ENCODE results near the gene HHEX. TPM values are rescaled to one million over a fixed set of nuclear protein-coding genes. Genes with fewer than 3 reads are reported as not detected.
"Not testable (repeated sequence)": the region's sequence is repeated elsewhere in the genome, so short reads cannot be mapped to it uniquely, and the experiment has no call there.

HHEX gene
- 1 to 10 TPM in 2 of 8 experiments, under 1 TPM in 3, not detected in 3; 0.38 to 8.1 (median 0.56) TPM for total RNA-seq

DNA sequence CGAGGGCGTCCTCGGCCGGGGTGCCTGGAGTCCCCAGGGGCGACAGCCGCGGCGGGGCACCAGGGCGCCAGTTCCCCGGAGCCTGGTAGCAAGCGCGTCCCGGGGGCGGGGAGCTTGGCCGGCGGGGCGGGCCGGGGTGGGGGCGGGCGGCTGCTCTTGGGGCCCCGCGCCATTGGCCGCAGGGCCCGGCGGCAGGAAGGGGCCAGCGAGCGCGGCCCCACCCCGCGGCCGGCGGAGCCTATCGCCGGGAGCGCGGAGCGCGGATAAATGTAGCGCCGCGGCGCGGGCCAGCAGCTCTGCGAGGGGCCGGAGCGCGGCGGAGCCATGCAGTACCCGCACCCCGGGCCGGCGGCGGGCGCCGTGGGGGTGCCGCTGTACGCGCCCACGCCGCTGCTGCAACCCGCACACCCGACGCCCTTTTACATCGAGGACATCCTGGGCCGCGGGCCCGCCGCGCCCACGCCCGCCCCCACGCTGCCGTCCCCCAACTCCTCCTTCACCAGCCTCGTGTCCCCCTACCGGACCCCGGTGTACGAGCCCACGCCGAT, at the start of gene HHEX:
Gene HHEX (plus strand): TSS at position 293 of the 548 bp plus-strand sequence. CDS start 32 bp downstream, at position 325.
- Histone ChIP-seq H3K27ac (no peak within 1 kb of the TSS), H3K4me3 (peak within 1 kb of the TSS; percentile 0 to 28 (median 26)), H3K4me1 (replicated peaks in 1 of 2) (no peaks in the 10 kb centered on the region)
- 0% methylated on average over 3 of the region's 79 CpGs; no CpG with 5 or more reads in 9 of the 10 experiments for WGBS, 10 experiments
- in situ Hi-C loops (cut with MboI; ENCODE audit: low pct_unique_long_range_greater_than_20kb in 2 of 9, low sequenced_read_pairs in 9 of 9, unreplicated experiment in 9 of 9) = no loop called here
- peak; percentile 48 to 85 (median 66) for ATAC-seq (replicated peaks in 6 of 8)

DNA sequence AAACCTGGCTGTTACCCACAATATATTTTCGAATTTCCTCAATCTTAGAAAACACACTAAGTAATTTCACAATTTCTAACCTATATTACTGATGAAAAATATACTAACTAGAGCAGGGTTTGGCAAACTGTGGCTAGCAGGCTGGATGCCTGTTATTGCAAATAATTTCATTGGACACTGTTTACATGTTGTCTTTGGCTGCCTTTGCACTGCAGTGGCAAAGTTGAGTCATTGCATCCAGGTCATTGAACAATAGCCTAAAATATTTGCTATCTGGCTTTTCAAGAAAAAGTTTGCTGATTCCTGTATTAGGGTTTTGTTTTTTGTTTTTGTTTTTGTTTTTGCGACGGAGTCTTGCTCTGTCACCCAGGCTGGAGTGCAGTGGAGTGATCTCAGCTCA, 49.6 kb upstream of the HHEX start:
- Histone ChIP-seq H3K4me3 (no peak overlapping the region), H3K27ac (no peak overlapping the region), H3K4me1 (replicated peaks in 1 of 2) (no peaks in the 10 kb centered on the region)
- 67 to 100% (median 100%) methylated on average over 1 to 3 of the region's 3 CpGs; no CpG with 5 or more reads in 1 of the 10 experiments for WGBS, 10 experiments
- peak in 1 of 8 experiments; percentile 37 for ATAC-seq (replicated peaks in 6 of 8)
- in situ Hi-C loops (cut with MboI; ENCODE audit: low pct_unique_long_range_greater_than_20kb in 2 of 9, low sequenced_read_pairs in 9 of 9, unreplicated experiment in 9 of 9) = no loop called here

DNA sequence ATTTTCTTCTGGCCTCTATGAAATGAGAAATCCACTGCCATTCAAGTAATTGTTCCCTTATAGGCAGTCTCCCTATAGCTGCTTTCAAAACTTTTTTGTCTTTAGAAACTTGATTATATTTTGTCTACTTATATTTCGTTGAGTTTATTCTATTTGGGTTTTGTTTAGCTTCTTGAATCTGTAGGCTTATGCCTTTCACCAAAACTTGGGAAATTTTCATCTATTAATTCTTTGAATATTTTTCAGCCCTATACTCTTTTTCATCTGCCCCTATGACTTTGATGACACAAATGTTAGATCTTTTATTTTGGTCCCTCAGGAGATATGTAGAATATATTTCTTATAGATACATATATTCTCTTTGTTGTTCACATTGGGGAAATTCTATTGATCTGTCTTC, 48.3 kb upstream of the HHEX start:
- in situ Hi-C loops (cut with MboI; ENCODE audit: low pct_unique_long_range_greater_than_20kb in 2 of 9, low sequenced_read_pairs in 9 of 9, unreplicated experiment in 9 of 9) = no loop called here
- H3K27ac ChIP-seq = no peak overlapping the region
- H3K4me3 ChIP-seq = no peak overlapping the region
- no peak for ATAC-seq (replicated peaks in 6 of 8)
- WGBS, 10 experiments = 43 to 100% (median 67%) methylated on average over 1 of the region's 1 CpG; no CpG with 5 or more reads in 1 of the 10 experiments
- H3K4me1 ChIP-seq (replicated peaks in 1 of 2) = no peaks in the 10 kb centered on the region

DNA sequence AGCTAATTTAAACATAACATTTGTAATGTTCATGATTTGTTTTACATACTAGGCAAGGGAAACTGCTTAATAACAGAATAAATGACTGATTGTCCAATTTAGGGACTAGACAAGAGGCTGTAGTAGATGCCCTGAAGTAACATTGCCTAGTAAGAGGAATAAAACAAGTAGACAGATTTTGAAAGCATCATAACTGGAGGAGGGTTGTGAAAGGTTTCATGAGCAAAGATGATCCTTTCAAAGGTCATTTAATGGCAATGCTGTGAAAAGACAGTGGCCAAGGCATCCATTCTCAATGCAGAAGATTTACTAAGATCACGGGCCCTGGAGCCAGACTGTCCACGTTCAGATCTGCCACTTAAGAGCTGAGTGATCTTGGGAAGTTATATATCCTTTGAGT, 44.8 kb upstream of the HHEX start:
- ATAC-seq (replicated peaks in 6 of 8) = no peak

DNA sequence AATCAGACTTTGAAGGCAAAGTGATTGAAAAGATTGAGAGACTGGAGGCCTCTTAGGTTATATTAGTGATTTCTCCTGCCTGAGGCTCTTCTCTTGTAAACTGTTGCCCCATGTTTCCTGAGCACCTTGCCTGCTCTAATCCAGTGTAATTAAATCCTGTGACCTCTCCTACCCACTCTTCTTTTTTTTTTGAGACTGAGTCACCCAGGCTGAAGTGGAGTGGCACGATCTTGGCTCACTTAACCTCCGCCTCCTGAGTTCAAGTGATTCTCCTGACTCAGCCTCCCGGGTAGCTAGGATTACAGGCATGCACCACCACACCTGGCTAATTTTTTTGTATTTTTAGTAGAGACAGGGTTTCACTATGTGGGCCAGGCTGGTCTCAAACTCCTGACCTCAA, 38.9 kb upstream of the HHEX start:
- H3K4me1 ChIP-seq (replicated peaks in 1 of 2); ATAC-seq (replicated peaks in 6 of 8); H3K27ac ChIP-seq; H3K4me3 ChIP-seq; in situ Hi-C loops (cut with MboI; ENCODE audit: low pct_unique_long_range_greater_than_20kb in 2 of 9, low sequenced_read_pairs in 9 of 9, unreplicated experiment in 9 of 9): not testable (repeated sequence)
- WGBS, 10 experiments = 80 to 100% (median 89%) methylated on average over 1 to 3 of the region's 3 CpGs; no CpG with 5 or more reads in 4 of the 10 experiments

More for the DNA sequence above, 44.8 kb upstream of the HHEX start:
- in situ Hi-C loops (cut with MboI; ENCODE audit: low pct_unique_long_range_greater_than_20kb in 2 of 9, low sequenced_read_pairs in 9 of 9, unreplicated experiment in 9 of 9) = no loop called here
- H3K4me3 ChIP-seq = no peak overlapping the region
- WGBS, 10 experiments = 92 to 100% (median 100%) methylated on average over 1 to 2 of the region's 2 CpGs; no CpG with 5 or more reads in 2 of the 10 experiments
- H3K4me1 ChIP-seq (replicated peaks in 1 of 2) = no peaks in the 10 kb centered on the region
- no peak overlapping the region for H3K27ac ChIP-seq

DNA sequence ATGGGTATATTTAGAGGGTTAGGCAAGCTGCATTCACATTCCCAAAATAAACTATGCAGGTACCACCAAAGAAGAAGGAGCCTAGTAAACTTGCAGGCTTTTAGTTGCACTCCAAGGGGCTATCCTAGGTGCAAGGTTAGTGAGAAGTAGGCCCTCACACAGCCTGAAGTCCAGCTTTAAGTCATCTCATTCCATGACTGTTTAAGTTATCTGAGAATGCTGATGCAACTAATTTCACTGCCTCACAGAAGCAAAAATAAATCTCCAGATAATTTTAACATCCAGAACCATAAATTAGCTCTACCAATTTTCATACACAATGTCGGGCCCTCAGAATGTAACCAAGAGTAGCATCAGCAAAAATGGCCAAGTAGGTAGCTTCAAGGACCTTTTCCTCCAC, 34.3 kb upstream of the HHEX start:
- no peak for ATAC-seq (replicated peaks in 6 of 8)
- no peak overlapping the region for H3K4me3 ChIP-seq
- 80 to 100% (median 91%) methylated on average over 1 of the region's 1 CpG; no CpG with 5 or more reads in 4 of the 10 experiments for WGBS, 10 experiments
- H3K4me1 ChIP-seq (replicated peaks in 1 of 2) = no peaks in the 10 kb centered on the region
- in situ Hi-C loops (cut with MboI; ENCODE audit: low pct_unique_long_range_greater_than_20kb in 2 of 9, low sequenced_read_pairs in 9 of 9, unreplicated experiment in 9 of 9) = no loop called here
- no peak overlapping the region for H3K27ac ChIP-seq

DNA sequence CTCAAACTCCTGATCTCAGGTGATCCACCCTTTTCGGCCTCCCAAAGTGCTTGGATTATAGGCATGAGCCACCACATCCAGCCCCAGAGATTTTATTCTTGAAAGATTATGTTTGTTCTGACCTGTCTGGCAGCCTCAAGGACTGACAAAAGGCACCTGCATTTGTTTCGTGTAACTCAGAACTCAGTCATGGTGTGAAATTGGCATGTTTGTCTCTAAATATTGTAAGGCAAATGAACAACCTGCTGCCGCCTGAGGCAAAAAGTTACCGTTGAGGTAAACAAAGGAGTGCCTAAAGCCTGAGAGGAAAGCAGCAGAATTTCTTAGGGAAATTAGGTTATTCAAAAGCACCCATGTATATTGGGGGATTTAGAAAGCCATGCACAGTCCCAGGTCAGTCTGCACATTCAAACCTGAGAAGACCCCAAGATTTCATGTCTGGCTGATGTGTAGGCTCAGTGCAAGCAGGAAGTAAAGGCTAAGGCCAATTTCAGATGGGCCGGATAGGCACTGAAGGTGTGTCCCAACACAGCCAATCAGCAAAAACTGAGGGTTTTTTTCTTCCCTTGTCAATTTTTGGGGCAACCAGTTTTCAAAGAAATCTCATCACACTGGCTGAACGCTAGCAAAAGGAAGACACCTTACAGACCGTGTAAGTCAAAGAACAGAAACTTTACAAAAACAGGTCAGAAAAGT, 33.3 kb upstream of the HHEX start:
- in situ Hi-C loops (cut with MboI; ENCODE audit: low pct_unique_long_range_greater_than_20kb in 2 of 9, low sequenced_read_pairs in 9 of 9, unreplicated experiment in 9 of 9) = no loop called here
- WGBS, 10 experiments = 81 to 100% (median 98%) methylated on average over 2 to 7 of the region's 7 CpGs; no CpG with 5 or more reads in 1 of the 10 experiments
- H3K27ac ChIP-seq = no peak overlapping the region
- H3K4me3 ChIP-seq = no peak overlapping the region
- H3K4me1 ChIP-seq (replicated peaks in 1 of 2) = no peaks in the 10 kb centered on the region
- ATAC-seq (replicated peaks in 6 of 8) = no peak

DNA sequence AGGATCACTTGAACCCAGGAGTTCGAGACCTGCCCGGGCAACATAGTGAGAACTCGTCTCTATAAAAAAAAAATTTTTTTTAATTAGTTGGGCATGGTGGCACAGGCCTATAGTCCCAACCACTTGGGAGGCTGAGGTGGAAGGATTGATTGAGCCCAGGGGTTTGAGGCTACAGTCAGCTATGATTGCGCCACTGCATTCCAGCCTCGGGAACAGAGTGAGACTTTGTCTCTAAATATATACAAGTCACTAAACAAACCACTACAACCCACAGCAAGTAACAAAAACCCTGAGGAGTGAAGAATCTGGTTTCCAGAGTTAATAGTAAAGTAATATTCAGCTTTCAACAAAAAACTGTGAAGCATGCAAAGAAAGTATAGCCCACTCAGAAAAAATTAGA, 32.7 kb upstream of the HHEX start:
- WGBS, 10 experiments = 50 to 100% (median 97%) methylated on average over 2 to 5 of the region's 5 CpGs; no CpG with 5 or more reads in 2 of the 10 experiments
- no peak for ATAC-seq (replicated peaks in 6 of 8)
- Histone ChIP-seq H3K27ac (no peak overlapping the region), H3K4me1 (replicated peaks in 1 of 2) (no peaks in the 10 kb centered on the region), H3K4me3 (no peak overlapping the region)
- in situ Hi-C loops (cut with MboI; ENCODE audit: low pct_unique_long_range_greater_than_20kb in 2 of 9, low sequenced_read_pairs in 9 of 9, unreplicated experiment in 9 of 9) = no loop called here

DNA sequence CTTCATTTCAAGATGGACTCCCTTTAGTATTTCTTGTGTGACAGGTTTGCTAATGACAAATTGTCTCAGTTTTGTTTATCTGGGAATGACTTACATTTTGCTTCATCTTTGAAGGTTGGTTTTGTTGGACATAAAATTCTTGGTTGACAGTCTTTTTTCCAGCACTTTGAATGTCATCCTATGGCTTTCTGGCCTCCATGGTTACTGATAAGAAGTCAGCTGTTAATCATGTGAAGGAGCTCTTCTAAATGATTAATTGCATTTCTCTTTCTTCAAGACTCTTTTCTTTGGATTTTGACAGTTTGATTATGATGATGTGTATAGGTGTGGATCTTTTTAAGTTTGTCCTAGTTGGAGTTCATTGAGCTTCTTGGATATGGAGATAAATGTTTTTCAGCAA, 26.9 kb upstream of the HHEX start:
- in situ Hi-C loops (cut with MboI; ENCODE audit: low pct_unique_long_range_greater_than_20kb in 2 of 9, low sequenced_read_pairs in 9 of 9, unreplicated experiment in 9 of 9) = no loop called here
- no peak for ATAC-seq (replicated peaks in 6 of 8)
- Histone ChIP-seq H3K4me3 (no peak overlapping the region), H3K4me1 (replicated peaks in 1 of 2) (no peaks in the 10 kb centered on the region), H3K27ac (no peak overlapping the region)

DNA sequence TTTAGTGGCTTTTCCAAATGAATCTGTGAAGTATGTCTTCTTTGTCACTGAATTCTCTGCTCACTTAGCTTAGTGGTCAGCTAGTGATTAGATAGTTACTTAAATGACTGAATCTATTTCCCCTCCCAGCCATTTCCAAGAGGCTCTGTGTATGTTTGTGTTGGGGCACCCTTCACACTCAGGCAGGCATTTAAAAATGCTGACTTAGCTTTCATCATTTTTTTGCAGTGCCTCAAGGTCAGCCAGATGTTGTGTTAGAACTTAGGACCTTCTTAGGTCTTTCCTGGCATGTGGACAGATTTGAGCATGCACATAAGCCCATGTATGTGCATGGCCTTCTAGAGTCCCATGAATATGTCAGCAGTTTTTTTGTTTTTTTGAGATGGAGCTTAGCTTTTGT, 25.4 kb upstream of the HHEX start:
- in situ Hi-C loops (cut with MboI; ENCODE audit: low pct_unique_long_range_greater_than_20kb in 2 of 9, low sequenced_read_pairs in 9 of 9, unreplicated experiment in 9 of 9) = no loop called here
- peak in 2 of 8 experiments; percentile 29 to 37 for ATAC-seq (replicated peaks in 6 of 8)
- Histone ChIP-seq H3K4me1 (replicated peaks in 1 of 2) (no peaks in the 10 kb centered on the region), H3K27ac (no peak overlapping the region), H3K4me3 (no peak overlapping the region)

DNA sequence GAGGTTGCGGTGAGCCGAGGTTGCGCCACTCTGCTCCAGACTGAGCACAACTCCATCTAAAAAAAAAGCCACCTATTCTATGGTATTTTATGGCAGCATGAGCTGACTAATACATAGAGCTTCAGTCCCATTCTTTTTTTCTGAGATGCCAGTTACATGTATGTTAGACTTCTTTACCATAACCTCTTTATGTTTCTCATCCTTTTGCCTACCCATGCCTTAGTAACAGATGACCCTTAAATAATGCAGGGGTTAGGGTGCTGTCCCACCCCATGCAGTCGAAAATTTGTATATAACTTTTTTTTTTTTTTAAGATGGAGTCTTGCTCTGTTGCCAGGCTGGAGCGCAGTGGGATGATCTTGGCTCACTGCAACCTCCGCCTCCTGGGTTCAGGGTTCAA, 22.7 kb upstream of the HHEX start:
- in situ Hi-C loops (cut with MboI; ENCODE audit: low pct_unique_long_range_greater_than_20kb in 2 of 9, low sequenced_read_pairs in 9 of 9, unreplicated experiment in 9 of 9) = no loop called here
- no peaks in the 10 kb centered on the region for H3K4me1 ChIP-seq (replicated peaks in 1 of 2)
- no peak overlapping the region for H3K27ac ChIP-seq
- ATAC-seq (replicated peaks in 6 of 8) = no peak
- WGBS, 10 experiments = 33 to 100% (median 87%) methylated on average over 1 to 5 of the region's 6 CpGs; no CpG with 5 or more reads in 1 of the 10 experiments
- no peak overlapping the region for H3K4me3 ChIP-seq

DNA sequence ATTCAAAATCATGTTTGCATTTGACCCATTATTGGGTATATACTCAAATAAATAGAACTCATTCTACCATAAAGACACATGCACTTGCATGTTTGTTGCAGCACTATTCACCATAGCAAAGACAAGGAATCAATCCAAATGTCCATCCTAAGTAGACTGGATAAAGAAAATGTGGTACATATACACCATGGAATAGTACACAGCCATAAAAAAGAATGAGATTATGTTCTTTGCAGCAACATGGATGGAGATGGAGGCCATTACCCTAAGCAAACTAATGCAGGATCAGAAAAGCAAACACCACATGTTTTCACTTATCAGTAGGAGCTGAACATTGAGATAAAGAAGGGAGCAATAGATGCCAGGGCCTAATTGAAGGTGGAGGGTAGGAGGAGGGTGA, 12.0 kb upstream of the HHEX start:
- in situ Hi-C loops (cut with MboI; ENCODE audit: low pct_unique_long_range_greater_than_20kb in 2 of 9, low sequenced_read_pairs in 9 of 9, unreplicated experiment in 9 of 9) = no loop called here
- no peak for ATAC-seq (replicated peaks in 6 of 8)
- H3K4me3 ChIP-seq = no peak overlapping the region
- no peaks in the 10 kb centered on the region for H3K4me1 ChIP-seq (replicated peaks in 1 of 2)
- no peak overlapping the region for H3K27ac ChIP-seq

DNA sequence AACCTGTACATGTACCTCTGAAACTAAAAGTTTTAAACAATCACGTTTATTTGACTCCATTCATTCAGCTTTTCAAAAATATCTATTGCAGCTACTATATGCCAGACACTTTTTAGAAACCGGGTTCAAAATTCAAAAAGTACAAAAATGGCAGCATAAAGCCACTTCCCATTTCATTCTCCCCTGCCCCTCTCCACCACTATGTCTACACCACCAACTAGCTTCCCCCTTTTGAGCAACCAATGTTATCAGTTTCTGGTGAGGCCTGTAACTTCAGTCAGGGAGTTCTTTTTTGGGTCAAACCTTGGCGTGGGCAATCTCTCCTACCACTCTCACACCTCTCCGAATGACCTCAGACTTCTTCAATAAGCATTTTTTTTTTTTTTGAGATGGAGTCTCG, 11.5 kb upstream of the HHEX start:
- no peak for ATAC-seq (replicated peaks in 6 of 8)
- in situ Hi-C loops (cut with MboI; ENCODE audit: low pct_unique_long_range_greater_than_20kb in 2 of 9, low sequenced_read_pairs in 9 of 9, unreplicated experiment in 9 of 9) = no loop called here
- Histone ChIP-seq H3K4me3 (no peak overlapping the region), H3K27ac (no peak overlapping the region), H3K4me1 (replicated peaks in 1 of 2) (no peaks in the 10 kb centered on the region)
- 67 to 100% (median 79%) methylated on average over 1 to 4 of the region's 5 CpGs; no CpG with 5 or more reads in 1 of the 10 experiments for WGBS, 10 experiments

DNA sequence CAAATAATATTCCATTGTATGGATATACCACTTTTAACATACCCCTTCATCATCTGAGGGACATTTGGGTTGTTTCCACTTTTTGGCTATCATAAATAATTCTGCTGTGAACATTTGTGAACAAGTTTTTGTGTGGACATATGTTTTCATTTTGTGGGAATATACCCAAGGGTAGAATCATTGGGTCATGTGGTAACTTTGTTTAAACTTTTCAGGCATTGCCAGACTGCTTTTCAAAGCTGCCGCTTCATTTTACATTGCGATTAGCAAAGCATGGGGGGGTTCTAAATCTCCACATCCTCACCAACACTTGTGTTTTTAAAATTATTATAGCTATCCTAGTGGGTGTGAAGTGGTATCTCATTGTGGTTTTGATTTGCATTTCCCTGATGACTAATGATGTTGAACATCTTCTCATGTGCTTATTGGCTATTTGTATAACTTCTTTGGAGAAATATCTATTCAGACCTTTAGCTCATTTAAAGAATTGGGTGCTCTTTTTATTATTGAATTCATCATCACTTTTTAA, 8.4 kb upstream of the HHEX start:
- Histone ChIP-seq H3K4me1 (replicated peaks in 1 of 2) (no peaks in the 10 kb centered on the region), H3K27ac (no peak overlapping the region), H3K4me3 (no peak overlapping the region)
- in situ Hi-C loops (cut with MboI; ENCODE audit: low pct_unique_long_range_greater_than_20kb in 2 of 9, low sequenced_read_pairs in 9 of 9, unreplicated experiment in 9 of 9) = no loop called here
- 0 to 100% (median 86%) methylated on average over 2 of the region's 2 CpGs; no CpG with 5 or more reads in 1 of the 10 experiments for WGBS, 10 experiments
- ATAC-seq (replicated peaks in 6 of 8) = peak in 2 of 8 experiments; percentile 57 to 62

Data from motor neuron (in vitro differentiated cells).